Left forelimb (tissue), 1 donor: ENCODE measurements around the gene FARSA.
"Not testable (repeated sequence)": the region's sequence is repeated elsewhere in the genome, so short reads cannot be mapped to it uniquely, and the experiment has no call there.

Experiments used
- DNase-seq: peaks from one replicate; pipeline ENCODE4 v3.0.0-alpha.2; 2018; ENCODE audit warnings: low spot score

Gene FARSA

DNA sequence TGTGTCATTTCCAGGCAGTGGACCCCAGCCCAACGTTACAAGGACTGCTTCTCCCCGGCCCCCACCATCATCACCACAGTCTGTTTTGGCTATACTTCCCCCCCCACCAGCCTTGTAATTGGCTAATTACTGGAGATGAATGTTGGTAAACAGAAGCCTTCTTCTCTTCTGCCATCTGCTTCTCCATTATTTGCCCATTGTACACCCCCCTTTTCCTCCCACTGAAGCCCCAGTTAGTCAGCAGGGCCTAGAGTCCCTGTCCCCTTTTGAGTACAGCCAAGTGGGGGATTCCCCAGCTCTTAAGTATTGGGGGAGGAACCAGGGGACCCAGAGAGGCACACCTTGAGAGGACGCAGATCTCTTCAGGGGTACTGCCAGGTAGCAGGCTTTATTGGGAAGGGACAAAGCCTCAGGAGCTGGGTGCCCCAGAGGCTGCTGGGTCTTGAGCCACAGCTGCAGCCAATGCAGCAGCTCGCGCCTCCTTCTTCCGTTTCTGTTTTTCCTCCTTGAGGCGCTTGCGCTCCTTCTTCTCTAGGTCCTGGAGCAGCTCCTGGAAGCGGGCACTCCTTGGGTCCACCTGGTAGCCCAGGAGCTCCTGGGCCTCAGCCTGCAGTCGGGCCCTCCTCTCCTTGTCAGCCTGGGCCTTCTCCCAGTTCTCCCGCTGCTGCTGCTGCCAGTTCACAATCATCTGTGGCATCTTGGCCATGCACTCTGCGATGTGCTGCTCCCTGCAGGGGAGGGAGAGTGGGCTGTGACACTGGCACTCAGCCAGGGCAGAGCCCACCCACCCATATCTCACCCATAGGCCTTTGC lies 20.5 kb upstream of the FARSA start:
- no peak for DNase-seq

DNA sequence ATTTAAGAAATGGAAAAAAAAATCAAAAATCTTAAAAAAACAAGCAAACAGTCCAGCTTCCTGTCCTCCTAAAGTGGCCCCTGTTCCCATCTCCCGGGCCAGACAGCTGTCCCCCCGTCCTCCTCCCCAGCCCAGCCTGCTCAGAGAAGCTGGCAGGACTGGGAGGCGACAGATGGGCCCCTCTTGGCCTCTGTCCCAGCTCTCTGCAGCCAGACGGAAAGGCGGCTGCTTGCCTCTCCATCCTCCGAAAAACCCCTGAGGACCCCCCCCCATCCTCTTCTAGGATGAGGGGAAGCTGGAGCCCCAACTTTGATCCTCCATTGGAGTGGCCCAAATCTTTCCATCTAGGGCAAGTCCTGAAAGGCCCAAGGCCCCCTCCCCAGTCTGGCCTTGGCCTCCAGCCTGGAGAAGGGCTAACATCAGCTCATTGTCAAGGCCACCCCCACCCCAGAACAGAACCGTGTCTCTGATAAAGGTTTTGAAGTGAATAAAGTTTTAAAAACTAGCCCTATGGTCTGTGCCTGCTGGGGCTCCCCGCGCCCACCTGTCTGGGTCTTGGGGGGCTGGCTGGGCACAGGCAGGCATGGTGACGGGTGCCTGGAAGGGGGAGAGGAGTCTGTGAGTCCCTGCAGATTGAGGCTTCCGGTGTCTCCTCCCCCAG lies 19.8 kb upstream of the FARSA start:
- DNase-seq, result peak; percentile 84

DNA sequence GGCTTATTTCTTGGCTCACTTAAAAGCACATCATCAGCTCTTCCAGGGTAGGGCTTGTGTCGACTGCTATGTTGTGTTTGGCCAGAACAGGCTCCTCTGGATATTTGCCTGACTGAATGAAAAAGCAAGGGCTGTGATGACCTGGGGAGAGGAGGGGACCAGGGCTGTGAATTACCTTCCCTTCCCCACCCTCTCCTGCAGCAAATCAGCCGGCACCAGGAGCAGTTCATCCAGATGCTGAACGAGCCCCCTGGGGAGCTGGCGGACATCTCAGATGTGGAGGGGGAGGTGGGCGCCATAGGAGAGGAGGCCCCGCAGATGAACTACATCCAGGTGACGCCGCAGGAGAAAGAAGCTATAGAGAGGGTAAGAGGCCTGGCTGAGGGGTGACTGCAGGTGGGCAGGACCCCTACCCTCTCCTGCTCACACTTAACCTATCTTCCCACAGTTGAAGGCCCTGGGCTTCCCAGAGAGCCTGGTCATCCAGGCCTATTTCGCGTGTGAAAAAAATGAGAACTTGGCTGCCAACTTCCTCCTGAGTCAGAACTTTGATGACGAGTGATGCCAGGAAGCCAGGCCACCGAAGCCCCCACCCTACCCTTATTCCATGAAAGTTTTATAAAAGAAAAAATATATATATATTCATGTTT lies 19.1 kb upstream of the FARSA start:
- DNase-seq, result no peak

DNA sequence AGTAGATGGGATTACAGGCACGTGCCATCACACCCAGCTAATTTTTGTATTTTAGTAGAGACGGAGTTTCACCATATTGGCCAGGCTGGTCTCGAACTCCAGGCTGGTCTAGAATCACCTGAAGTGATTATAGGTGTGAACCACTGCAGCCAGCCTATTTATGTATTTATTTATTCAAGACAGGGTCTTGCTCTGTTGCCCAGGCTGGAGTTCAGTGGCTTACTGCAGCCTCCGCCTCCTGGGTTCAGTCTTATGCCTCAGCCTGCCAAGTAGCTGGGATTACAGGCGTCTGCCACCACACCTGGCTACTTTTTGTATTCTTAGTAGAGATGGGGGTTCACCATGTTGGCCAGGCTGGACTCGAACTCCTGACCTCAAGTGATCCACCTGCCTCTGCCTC lies 18.5 kb upstream of the FARSA start:
- not testable (repeated sequence) for DNase-seq

DNA sequence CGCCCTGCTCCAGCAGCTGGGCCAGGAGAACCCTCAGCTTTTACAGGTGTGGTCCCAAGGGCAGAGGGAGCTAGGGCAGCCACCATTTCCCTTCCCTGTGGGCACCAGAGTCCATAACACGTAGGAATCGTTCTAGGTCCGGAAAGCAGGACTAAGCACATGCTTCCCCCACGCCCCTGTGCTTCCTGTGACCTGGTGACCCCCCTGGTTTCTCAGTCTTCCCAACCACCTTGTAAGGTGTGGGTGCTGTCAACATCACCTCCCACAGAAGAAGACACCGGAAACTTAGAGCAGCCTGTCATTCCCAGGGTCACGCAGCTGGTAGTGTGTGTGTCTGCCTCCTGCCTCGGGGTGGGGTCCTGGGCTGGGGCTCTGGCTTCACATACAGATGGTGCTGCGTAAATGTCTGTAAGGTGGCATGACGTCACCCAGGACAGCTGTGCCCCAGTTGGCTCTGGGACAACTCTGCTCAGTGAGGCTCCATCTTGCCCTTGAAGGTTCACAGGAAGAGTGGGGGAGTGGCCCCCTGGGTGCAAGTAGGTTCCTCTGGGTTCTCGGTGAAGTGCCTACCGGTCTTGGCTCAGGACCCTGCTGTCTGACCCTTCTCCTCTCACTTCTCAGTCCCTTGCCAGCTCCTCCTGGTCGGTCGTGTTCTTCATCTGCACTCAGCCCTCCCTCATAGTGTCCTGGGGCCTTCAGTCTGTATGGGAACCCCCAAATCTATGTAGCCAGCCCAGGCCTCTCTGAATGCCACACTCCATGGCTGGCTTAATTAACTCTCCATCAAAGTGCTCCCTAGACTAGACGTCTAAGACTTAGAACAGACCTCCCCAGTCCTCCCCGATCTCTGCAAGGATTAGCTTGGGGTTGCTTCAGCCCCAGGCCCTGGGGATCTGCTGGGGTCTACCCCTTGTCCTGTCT lies 16.1 kb upstream of the FARSA start:
- no peak for DNase-seq

- no peak for DNase-seq
These were observed 15.3 kb upstream of the FARSA start for GRCh38 chr19:12948612-12949362.

- DNase-seq, result no peak
These were observed 14.4 kb upstream of the FARSA start for GRCh38 chr19:12947702-12948611.

DNA sequence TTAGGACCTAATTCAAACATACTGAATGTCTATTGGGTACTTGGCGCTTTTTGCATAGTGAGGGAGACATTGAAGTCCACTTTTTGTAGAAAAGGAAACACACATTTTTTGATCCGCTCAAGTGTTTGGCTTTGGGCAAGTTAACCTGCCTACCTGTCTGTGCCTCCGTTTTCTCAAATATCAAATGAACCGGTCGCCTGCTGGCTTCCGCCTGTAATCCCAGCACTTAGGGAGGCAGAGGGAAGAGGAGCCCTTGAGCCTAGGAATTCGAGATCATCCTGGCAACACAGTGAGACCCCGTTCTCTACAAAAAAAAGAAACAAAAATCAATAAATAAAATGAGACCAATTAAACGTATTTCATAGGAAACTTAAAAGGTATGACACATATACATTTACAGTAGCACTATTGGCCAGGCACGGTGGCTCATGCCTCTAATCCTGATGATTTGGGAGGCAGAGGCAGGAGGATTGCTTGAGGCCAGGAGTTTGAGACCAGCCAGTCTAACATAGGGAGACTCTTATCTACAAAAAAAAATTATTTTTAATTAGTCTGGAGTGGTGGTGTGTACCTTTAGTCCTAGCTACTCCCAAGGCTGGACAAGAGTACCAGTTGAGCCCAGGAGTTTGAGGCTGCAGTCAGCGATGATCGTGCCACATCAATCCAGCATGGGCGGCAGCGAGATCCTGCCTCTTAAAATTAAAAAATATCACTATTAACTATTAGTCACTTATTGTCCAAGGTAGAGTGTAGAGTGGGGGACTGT lies 13.4 kb upstream of the FARSA start:
- DNase-seq, result no peak

DNA sequence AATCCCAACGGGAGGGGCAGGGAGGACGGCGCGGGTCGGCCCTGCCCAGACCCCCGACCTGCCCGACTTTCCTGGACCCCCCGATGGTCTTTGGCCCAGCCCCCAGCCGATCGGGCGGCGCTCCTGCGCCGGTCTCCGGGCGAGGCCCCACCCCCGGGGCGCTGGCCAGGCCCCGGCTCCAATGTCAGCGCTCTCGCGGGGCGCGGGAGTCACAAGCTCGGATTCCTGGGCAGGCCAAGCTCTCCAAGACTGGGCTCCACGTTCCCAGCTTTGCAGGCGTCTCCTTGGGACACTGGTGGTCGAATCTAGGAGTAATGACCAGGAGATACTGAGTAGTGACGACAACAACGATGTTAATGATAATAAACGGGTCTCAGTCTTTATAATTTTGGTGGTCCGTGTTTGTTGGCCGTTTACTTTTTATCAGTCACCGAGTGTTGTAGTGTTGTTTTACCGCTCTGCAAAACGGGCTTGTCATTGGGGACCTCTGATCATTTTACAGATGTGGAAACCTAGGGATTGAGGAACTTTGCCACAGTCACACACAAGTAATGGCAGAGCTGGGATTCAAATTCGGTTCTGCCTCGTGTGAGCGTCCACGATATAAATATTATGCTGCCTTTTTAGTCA lies 12.7 kb upstream of the FARSA start:
- peak; percentile 85 for DNase-seq

DNA sequence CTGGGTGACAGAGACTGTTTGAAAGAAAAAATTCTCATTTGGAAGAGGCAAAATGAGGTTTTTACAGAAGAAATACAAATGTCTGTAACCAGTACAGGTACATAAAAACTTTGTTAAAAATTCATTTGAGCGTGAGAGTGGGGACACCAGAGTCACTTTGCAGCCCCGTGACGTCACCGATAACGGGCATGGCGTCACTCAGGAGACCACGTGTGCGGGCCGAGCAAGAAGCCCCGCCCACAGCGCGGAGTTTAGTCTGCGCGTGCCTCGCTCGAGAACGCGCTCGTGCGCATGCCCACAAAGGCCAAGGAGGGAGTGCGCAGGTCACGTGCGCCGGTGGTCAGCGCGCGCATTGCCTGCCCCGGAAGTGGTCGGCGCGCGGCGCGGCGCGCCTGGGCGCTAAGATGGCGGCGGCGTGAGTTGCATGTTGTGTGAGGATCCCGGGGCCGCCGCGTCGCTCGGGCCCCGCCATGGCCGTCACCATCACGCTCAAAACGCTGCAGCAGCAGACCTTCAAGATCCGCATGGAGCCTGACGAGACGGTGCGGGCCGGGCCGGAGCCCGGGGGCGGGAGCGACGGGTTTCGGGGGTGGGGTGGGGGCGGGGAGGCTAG lies 12.1 kb upstream of the FARSA start, which contains the start of gene RAD23A:
RAD23A (plus strand) TSS at position 384 of the 613 bp plus-strand sequence; CDS start at position 471, 87 bp downstream.
- DNase-seq, result peak; percentile 98

GRCh38 chr19:12944104-12944674 lies 10.7 kb upstream of the FARSA start:
- no peak for DNase-seq

DNA sequence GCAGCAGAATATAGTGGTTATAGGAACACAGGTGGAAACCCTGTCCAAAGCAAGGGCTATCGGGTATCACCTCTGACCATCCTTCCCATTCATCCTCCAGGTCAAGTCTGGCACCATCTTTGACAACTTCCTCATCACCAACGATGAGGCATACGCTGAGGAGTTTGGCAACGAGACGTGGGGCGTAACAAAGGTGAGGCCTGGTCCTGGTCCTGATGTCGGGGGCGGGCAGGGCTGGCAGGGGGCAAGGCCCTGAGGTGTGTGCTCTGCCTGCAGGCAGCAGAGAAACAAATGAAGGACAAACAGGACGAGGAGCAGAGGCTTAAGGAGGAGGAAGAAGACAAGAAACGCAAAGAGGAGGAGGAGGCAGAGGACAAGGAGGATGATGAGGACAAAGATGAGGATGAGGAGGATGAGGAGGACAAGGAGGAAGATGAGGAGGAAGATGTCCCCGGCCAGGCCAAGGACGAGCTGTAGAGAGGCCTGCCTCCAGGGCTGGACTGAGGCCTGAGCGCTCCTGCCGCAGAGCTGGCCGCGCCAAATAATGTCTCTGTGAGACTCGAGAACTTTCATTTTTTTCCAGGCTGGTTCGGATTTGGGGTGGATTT lies 10.0 kb upstream of the FARSA start:
- DNase-seq, result no peak

- DNase-seq, result no peak
These were observed 7.4 kb upstream of the FARSA start for GRCh38 chr19:12940897-12941296.

DNA sequence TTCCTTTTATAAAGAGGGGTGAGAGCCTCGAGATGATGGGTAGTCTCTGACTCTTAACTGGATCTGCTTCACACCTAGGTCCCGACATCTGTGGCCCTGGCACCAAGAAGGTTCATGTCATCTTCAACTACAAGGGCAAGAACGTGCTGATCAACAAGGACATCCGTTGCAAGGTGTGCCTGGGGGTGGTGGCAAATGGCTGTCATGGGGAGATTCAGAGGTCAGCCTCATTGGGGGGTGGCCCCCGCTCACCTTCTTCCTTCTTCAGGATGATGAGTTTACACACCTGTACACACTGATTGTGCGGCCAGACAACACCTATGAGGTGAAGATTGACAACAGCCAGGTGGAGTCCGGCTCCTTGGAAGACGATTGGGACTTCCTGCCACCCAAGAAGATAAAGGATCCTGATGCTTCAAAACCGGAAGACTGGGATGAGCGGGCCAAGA lies 6.5 kb upstream of the FARSA start:
- no peak for DNase-seq

GRCh38 chr19:12938779-12939601 lies 5.5 kb upstream of the FARSA start:
- DNase-seq, result no peak
